ENCODE results near the gene NPAS2. TPM values are rescaled to one million over a fixed set of nuclear protein-coding genes. Genes with fewer than 3 reads are reported as not detected.

The NPAS2 gene
- total RNA-seq, 6 donors from 2014 or later, result 13.8 to 52.5 (median 23.0) TPM

- H3K36me3 ChIP-seq, result no peaks in the 10 kb centered on the region
- no peak overlapping the region for H3K27ac ChIP-seq
- no peaks in the 10 kb centered on the region for H3K9me3 ChIP-seq
- 74 to 79% methylated on average over 1 of the region's 1 CpG for WGBS, 2 donors
- H3K27me3 ChIP-seq, result no peaks in the 10 kb centered on the region
- peak in 1 of 4 donors; percentile 71 for TF ChIP-seq EP300 (IDR thresholded peaks at IDR 0.05)
- no peak for TF ChIP-seq POLR2A (IDR thresholded peaks at IDR 0.05)
- ATAC-seq (ENCODE audit: low FRiP score in 2 of 2), result peak; percentile 56 to 89
- DNase-seq, result peak in 1 of 2 donors; percentile 52
- H3K4me1 ChIP-seq, result peaks cover 0 to 15% (median 6%) of the 10 kb centered on the region in 4 donors
- no peak overlapping the region for H3K4me3 ChIP-seq
Measured at GRCh38 chr2:100833331-100833730, 13.4 kb downstream of the NPAS2 start.

GRCh38 chr2:100834221-100834620, 14.3 kb downstream of the NPAS2 start:
- Histone ChIP-seq H3K9me3 (no peaks in the 10 kb centered on the region), H3K36me3 (no peaks in the 10 kb centered on the region), H3K4me1 (peaks cover 0 to 15% (median 6%) of the 10 kb centered on the region in 4 donors), H3K4me3 (no peak overlapping the region), H3K27me3 (no peaks in the 10 kb centered on the region), H3K27ac (no peak overlapping the region)
- no peak for TF ChIP-seq CTCF (IDR thresholded peaks at IDR 0.05)
- no peak for TF ChIP-seq EP300 (IDR thresholded peaks at IDR 0.05)
- no peak for TF ChIP-seq POLR2A (IDR thresholded peaks at IDR 0.05)
- no peak for TF ChIP-seq POLR2AphosphoS5 (IDR thresholded peaks at IDR 0.05)
- DNase-seq (no peak), ATAC-seq (ENCODE audit: low FRiP score in 2 of 2) (no peak)
- WGBS, 2 donors, result 89 to 92% methylated on average over 5 to 10 of the region's 10 CpGs

- WGBS, 2 donors, result 57 to 59% methylated on average over 16 of the region's 16 CpGs
- no peaks in the 10 kb centered on the region for H3K27me3 ChIP-seq
- no peak for DNase-seq
- TF ChIP-seq EP300 (IDR thresholded peaks at IDR 0.05), result no peak
- no peak for TF ChIP-seq POLR2A (IDR thresholded peaks at IDR 0.05)
- no peak for TF ChIP-seq POLR2AphosphoS5 (IDR thresholded peaks at IDR 0.05)
- TF ChIP-seq CTCF (IDR thresholded peaks at IDR 0.05), result no peak
- ATAC-seq (ENCODE audit: low FRiP score in 2 of 2), result no peak
- H3K4me1 ChIP-seq, result peaks cover 0 to 15% (median 6%) of the 10 kb centered on the region in 4 donors
- no peak overlapping the region for H3K27ac ChIP-seq
- no peaks in the 10 kb centered on the region for H3K9me3 ChIP-seq
- H3K36me3 ChIP-seq, result no peaks in the 10 kb centered on the region
- no peak overlapping the region for H3K4me3 ChIP-seq
Measured at GRCh38 chr2:100835006-100835659, 15.2 kb downstream of the NPAS2 start.

DNA sequence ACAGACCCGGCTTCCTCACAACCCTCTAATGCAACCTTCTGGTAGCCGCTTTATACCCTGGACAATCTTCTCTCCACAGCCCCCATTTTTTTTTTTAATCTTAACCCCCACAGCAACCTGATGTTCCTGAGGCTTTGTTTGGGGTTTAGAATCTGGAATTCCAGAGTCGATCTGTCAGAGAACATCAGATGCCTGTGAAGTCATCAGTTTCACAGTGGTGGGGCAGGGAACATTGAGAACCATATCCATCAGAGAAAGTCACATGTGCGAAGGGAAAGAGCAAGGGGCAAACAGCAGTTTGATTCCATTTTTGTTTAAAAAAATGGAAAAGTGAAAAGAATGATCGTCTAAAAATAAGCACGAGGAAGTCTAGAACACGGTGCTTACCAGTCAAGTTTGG, 20.6 kb downstream of the NPAS2 start:
- H3K9me3 ChIP-seq, result no peaks in the 10 kb centered on the region
- H3K27me3 ChIP-seq, result no peaks in the 10 kb centered on the region
- WGBS, 2 donors, result 79 to 81% methylated on average over 7 of the region's 7 CpGs
- H3K4me1 ChIP-seq, result no peaks in the 10 kb centered on the region
- no peaks in the 10 kb centered on the region for H3K36me3 ChIP-seq
- H3K4me3 ChIP-seq, result no peak overlapping the region
- H3K27ac ChIP-seq, result no peak overlapping the region
- no peak for DNase-seq
- TF ChIP-seq POLR2A (IDR thresholded peaks at IDR 0.05) (no peak), CTCF (IDR thresholded peaks at IDR 0.05) (no peak), POLR2AphosphoS5 (IDR thresholded peaks at IDR 0.05) (no peak), EP300 (IDR thresholded peaks at IDR 0.05) (no peak)
- ATAC-seq (ENCODE audit: low FRiP score in 2 of 2), result no peak

DNA sequence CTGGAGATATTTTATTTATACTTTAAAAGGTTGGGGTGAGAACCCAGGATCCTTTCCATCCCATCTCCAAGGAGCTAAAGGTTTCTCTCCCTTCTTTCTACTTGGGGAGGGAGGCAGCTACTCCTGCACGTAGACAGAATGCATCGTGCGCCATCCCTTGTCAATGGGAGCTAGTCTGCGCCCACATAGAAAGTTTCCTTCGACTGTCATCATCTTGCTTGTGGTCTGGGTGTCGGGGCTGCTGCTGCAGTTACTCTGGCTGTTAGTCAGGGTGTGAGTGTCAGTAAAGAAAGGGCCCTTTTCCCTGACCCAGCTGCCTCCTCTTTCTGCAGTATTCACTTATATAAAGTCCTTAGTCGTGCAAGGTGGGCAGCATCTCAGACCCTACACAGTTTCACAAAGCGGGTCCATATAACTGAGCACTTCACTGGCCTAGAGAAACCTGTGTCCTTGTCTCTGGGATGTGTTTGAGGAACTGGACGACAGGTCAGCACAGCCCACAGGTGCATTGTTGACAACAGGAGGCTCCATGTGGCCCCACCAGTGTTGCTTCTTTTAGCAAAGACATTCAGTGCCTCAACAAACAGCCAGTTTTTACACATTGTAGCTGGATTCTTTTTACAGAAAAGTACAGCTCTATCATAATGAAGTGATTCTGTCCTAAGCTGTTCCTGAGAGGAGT, 22.4 kb downstream of the NPAS2 start:
- Histone ChIP-seq H3K9me3 (no peaks in the 10 kb centered on the region), H3K4me3 (no peak overlapping the region), H3K4me1 (no peaks in the 10 kb centered on the region), H3K27ac (no peak overlapping the region), H3K27me3 (no peaks in the 10 kb centered on the region), H3K36me3 (no peaks in the 10 kb centered on the region)
- TF ChIP-seq CTCF (IDR thresholded peaks at IDR 0.05), result no peak
- TF ChIP-seq POLR2AphosphoS5 (IDR thresholded peaks at IDR 0.05), result no peak
- TF ChIP-seq POLR2A (IDR thresholded peaks at IDR 0.05), result no peak
- TF ChIP-seq EP300 (IDR thresholded peaks at IDR 0.05), result no peak
- no peak for ATAC-seq (ENCODE audit: low FRiP score in 2 of 2)
- no peak for DNase-seq
- WGBS, 2 donors, result 90 to 96% methylated on average over 9 of the region's 9 CpGs

All from upper lobe of left lung (tissue), 6 donors.